GM18867 (cell line): Measurements from ENCODE around the gene TSPEAR.
"Not testable (repeated sequence)": the region's sequence is repeated elsewhere in the genome, so short reads cannot be mapped to it uniquely, and the experiment has no call there.

Experiments used
- ATAC-seq: cut with Tn5 transposase; IDR thresholded peaks from one replicate; pipeline ENCODE4 v1.9.1; 2021; ENCODE audit warnings: mild to moderate bottlenecking, moderate library complexity; ENCODE audit not compliant: unreplicated experiment

TSPEAR gene

DNA sequence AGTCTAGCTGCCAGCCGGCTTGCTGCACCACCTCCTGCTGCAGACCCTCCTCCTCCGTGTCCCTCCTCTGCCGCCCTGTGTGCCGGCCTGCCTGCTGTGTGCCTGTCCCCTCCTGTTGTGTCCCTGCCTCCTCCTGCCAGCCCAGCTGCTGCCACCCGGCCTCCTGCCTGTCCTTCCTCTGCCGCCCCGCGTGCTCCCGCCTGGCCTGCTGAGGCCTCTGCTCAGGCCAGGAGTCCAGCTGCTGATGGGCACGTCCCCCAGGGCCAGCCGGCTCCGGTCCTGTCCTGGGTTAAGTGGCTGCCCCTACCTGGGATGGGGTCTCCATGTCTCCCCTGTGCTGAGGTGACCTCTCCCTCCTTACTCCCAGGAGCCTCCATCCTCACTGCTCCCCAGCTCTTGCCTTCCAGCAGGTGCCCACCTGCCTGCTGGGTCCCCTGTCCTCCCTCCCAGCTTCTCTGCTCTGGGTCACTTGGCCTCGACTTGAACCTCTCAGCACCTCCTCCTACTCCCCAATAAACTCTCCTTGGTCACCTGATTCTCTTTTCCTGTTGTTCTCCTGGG lies 98.6 kb downstream of the TSPEAR start:
- ATAC-seq = no peak

DNA sequence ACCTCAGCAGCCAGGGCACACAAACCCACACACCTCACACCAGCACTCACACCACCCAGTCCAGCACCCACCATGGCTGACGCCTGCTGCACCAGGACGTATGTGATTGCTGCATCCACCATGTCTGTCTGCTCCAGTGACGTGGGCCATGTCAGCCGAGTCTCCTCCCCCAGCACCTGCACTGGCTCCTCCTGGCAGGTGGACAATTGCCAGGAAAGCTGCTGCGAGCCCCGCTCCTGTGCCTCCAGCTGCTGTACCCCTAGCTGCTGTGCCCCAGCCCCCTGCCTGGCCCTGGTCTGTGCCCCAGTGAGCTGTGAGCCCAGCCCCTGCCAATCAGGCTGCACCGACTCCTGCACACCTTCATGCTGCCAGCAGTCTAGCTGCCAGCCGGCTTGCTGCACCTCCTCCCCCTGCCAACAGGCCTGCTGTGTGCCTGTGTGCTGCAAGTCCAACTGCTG lies 99.3 kb downstream of the TSPEAR start, which contains the start of gene KRTAP10-8:
KRTAP10-8 (plus strand) TSS at position 51 of the 458 bp plus-strand sequence; CDS start at position 73, 22 bp downstream.
- ATAC-seq = no peak

DNA sequence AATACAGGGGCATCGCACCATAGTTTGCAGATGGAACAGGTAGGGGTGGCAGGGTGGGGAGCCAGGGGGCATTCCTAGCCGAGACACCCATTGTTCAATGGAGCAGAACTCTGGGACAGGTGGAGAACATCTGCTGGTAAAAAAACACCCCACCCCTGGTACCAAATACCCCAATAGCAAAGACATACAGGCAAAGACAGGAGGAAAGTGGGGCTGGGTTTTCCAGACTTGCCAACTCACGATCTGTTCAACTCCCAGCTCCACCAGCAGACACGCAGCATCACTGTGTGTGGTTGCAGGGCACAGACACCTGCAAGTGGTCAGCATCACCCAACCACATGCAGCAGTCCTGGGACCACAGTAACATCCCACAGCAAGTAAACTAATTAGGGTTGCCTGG lies 99.8 kb downstream of the TSPEAR start:
- ATAC-seq = no peak

DNA sequence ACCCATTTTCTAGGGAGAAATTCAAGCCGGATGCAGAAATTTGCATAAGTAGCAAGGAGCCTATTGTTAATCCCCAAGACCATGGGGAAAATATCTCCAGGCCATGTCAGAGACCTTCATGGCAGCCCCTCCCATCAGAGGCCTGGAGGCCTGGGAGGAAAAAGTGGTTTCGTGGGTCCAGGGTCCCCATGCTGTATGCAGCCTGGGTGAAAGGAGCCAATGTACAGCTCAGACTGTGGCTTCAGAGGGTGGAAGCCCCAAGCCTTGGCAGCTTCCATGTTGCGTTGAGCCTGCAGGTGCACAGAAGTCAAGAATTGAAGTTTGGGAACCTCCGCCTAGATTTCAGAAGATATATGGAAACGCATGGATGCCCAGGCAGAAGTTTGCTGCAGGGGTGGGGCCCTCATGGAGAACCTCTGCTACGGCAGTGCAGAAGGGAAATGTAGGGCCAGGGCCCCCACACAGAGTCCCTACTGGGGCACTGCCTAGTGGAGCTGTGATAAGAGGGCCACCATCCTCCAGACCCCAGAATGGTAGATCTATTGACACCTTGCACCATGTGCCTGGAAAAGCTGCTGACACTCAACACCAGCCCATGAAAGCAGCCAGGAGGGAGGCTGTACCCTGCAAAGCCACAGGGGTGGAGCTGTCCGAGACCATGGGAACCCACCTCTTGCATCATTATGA lies 101.1 kb downstream of the TSPEAR start:
- ATAC-seq = not testable (repeated sequence)

DNA sequence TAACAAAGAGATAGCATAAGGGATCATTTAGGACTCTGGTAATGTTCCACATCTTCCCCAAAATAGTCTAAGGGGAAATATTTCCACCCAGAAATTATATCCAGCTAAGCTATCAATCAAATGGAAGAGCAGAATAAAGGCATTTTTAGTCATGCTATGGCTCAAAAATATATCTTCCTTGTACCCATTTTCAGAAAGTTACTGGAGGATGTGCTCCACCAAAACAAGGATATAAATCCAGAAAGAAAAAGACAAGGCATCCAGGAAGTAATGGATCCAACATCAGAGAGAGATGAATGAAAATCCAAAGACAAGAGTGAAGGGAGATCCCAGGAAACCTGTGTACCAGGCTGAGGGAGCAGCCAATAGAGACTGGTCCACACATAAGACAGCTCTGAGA lies 102.2 kb downstream of the TSPEAR start:
- no peak for ATAC-seq

DNA sequence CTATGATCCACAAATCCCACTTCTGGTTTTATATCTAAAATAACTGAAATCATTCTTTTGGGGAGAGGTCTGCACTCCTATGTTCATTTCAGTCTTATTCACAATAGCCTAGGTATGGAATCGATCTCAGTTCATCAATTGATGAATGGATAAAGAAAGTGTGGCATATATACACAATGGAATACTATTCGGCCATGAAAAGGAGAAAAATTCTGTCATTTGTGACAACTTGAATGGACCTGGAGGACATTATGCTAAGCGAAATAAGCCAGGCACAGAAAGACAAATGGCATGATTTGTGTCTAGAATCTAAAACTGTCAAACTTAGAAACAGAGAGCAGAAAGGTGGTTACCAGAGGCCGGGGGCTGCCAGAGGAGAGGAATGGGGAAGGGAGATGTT lies 104.9 kb downstream of the TSPEAR start:
- no peak for ATAC-seq

DNA sequence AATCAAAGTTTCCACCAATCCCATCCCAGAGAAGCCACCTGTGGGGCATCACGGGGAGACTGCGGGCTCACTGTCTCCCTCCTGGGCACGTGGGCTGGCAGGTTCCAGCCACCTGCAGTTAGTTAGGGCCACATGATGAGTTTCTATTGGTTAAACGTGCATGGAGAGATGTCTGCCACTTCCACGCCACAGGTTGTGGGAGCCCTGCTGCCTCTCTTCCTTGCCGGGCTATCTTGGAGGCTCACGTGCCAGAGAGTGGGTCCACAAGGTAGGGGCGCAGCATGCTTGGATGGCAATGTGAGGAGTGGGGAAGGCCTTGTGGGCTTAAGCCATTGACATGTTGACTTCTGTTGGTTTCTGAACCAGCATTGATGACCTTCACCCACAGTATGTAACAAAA lies 107.5 kb downstream of the TSPEAR start:
- no peak for ATAC-seq

DNA sequence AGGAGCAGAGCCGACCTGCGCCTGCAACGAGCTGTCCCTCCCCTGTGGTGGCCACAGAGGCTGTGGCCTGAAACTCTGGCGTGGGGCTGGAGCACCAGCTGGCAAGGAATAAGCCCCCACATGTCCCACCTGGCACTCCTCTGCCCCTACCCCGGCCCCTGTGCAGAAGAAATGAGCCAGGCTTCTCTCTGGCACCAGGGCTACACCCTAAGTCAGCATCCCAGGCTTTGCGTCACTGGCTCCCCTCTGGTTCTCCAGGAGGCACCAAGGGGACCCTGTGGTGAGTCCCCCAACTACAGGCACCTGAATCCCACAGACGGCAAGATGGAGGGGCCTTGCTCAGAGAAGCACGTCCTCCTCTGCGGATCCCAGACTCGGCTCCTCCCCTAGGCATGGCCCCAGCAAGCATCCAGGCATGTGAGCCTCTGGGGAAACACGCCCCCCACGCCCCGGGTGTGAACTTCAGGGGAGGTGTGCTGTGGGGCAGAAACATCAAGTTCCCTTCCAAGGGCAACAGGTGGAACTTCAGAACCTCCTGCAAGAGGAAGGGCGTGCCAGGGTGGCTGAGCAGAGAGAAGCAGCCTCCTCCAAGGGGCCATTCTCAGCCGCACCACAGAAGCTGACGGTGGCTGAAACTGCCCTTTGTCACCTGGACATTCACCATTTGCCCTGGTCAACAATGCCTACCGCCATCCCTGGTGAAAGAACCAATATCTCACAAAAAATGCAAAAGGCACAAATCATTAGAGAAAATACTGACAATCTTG lies 108.1 kb downstream of the TSPEAR start:
- no peak for ATAC-seq

DNA sequence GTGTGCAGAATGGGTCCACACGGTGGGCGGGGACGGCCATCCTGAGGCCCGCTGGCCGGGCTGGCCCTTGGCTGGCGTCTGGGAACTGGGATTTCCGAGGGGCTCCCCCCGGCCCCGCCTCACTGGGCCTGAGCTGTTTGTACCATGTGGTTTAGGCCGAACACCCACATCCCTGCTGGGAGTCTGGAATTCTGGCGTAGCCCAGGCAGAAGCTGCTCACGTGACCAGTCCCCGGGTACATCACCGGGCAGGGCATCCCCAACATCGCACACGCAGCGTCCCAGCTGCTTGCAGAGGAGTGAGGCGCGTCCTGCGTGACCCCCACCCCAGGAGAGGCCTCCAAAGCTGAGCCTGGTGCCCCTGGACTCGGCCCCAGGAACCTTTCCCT lies 108.9 kb downstream of the TSPEAR start:
- ATAC-seq = no peak

DNA sequence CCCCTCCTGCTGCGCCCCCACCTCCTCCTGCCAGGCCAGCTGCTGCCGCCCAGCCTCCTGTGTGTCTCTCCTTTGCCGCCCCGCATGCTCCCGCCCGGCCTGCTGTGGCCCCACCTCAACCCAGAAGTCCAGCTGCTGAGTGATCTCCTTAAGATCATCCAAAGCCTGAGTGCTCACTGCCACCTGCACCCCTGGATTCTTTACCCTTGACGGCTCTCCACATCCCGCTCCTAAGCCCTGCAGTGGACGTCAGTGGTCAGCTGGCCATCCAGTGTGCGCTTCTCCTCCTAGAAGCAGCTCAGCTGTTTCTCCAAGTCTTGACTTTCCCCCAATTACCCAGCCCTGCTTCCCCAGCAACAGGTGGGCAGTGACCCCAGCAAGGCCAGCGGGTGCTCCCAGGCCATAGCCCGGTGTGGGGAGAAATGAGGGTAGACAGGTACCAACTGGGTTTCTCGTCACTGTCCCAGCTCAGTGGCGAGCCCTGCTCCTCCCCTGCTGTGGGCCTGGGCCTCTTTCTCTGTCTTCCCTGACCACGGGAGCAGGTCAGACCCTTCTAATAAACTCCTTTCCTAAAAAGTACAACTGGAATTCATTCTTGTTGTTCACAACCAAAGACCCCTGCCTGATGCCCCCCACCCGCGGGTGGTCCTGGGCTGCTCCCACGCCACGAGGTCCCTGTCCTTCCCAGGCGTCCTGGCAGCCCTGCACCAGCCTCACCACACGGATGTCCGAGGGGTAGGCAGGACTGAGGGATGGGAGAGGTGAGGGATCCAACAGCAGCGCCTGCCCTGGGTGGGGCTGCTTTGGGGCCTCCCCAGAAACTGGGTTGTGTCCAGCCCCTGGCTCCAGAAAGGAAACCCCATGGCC lies 109.5 kb downstream of the TSPEAR start:
- no peak for ATAC-seq

DNA sequence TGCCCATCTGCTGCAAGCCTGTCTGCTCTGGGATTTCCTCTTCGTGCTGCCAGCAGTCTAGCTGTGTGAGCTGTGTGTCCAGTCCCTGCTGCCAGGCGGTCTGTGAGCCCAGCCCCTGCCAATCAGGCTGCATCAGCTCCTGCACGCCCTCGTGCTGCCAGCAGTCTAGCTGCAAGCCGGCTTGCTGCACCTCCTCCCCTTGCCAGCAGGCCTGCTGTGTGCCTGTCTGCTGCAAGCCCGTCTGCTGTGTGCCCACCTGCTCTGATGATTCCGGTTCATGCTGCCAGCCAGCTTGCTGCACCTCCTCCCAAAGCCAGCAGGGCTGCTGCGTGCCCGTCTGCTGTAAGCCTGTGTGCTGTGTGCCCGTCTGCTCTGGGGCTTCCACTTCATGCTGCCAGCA lies 110.3 kb downstream of the TSPEAR start:
- not testable (repeated sequence) for ATAC-seq

DNA sequence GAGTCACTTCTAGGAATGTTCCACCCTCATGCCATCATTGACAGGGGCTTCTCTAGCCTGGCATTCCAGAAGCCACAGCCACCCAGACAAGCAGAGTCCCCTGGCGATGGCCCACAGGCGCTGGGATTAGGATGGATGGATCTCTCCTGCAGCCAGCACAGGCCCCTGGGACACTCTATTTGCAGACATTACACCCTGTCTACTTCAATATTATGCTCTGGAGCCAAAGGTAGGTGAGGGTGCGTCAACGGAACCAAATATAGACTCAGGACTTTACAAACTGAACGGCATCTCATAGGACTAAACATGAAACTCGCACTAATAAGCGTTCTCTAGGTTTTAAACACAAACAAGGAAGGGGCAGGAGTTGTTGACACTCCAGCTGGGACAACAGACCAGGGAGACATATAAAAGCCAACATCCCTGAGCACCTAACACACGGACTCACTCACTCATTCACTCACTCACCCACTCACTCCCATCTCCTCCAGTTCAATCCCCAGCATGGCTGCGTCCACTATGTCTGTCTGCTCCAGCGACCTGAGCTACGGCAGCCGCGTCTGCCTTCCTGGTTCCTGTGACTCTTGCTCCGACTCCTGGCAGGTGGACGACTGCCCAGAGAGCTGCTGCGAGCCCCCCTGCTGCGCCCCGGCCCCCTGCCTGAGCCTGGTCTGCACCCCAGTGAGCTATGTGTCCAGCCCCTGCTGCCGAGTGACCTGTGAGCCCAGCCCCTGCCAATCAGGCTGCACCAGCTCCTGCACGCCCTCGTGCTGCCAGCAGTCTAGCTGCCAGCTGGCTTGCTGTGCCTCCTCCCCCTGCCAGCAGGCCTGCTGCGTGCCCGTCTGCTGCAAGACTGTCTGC lies 111.0 kb downstream of the TSPEAR start, which contains the start of gene KRTAP10-7:
KRTAP10-7 (plus strand) TSS at position 480 of the 861 bp plus-strand sequence; CDS start at position 505, 25 bp downstream.
- ATAC-seq = not testable (repeated sequence)

DNA sequence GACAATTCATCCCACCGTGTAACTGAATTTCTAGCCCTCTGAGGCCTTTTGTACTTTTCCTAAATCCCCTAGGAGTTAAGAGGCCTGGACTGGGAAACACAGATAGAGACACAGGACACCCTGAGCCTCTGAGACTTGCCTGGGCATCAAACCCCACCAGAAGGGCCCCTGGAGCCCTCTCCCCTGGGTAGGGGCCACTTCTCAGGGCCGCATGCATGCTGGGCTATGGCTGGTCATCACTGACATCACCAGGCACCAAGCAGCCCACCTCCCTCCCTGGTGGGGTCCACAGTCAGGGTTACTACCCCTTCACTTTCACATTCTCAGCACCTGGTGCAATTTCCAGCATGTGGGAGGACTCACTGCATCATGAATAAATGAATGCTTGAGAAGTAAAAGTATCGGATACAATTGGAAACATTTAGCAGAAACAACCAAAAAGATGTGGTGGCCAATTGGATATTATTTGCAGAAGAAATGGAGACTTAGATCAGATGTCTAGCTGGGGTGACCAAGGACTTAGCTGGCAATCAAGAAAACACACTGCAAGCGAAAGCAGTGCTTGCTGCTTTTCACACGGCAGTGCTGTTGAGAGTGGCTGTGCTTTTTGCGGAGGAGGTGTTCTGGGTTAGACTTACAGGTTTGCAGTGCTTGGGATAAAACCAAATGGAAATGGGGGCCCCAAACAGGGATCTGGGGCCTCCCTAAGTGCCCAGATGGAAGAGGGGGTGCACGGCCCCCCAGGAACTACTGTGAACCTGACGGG lies 111.9 kb downstream of the TSPEAR start:
- ATAC-seq = no peak

DNA sequence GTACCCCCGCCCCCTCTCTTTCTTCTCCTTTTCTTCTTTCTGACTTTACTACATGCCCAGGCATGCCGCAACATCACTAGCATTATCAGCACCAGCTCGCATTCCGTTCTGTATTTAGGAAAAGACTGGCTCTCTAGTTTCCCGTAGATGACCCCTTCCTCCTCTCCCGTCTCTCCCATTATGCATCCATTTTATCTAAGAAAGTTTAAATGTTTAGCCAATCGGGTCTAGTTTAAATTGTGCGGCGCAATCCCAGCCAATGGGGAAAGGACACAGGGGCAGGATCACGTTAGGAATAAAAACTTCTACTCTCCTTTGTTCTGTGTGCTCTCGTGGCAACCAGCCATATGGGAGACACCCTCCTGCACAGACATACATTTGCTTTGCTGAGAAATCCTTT lies 113.3 kb downstream of the TSPEAR start:
- ATAC-seq = no peak

DNA sequence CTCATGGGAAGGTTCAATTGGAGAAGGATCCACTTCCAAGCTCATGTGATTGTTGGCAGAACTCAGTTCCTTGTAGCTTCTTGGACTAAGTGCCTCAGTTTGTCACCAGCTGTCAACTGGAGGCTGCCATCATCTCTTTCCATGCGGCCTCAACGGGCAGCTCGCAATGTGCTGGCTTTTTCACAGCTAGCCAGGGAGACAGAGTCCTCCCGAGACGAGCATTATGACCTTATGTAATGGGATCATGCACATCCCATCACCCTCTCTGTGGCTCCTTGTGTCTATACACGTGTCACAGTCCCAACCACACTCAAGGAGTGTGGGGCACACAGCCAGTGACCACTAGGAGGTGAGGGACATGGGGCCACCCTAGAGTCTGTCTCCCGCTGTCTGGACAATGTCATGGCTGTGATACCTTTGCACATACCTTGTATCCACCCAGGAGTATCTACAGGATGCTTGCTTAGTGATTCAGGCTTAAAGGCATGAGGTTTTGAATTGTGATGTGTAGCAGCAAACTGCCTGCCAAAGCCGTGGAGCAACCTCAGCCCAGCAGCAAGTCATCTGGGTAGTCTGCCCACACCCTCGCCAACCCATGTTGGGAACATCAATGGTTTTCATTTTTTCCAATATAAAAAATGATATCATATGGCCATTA lies 115.2 kb downstream of the TSPEAR start:
- ATAC-seq = no peak

DNA sequence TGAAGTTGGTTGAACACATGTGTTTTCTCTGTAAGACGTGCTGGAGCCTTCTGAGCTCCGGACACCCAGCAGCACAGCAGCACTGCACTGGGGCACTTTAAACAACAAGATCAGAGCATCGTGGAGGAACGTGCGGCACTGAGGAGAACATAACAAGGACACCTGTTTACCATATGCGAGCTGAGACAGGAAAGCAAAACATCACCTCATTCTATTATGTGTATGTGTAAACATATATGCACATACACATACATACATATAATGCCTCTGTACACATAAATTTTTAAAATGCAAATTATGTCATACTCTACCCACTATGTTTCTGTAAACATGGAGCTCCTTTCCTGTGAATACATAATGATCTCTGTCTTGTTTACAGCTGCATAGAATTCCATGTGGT lies 115.8 kb downstream of the TSPEAR start:
- no peak for ATAC-seq

DNA sequence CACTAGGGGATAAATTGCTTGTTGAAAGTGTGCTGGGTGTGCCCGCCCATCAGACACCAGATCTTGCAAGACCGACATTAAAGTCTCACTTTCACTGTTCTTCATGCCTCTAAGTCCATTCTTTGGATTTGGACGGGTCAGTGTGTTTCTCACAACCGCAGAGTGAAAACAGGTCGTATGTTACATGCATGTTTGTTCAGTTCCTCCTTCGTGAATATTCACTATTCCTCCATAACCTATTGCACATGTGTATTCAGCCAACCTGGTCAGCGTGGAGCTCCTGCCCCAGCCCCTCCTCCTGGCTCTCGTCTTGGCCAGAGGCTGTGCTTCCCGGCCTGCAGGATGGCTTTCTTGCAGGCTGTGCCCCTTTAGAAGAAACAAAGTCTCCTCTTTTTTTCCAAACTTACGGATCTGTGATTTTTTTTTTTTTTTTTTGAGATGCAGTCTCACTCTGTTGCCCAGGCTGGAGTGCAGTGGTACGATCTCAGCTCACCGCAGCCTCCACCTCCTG lies 116.9 kb downstream of the TSPEAR start:
- no peak for ATAC-seq

DNA sequence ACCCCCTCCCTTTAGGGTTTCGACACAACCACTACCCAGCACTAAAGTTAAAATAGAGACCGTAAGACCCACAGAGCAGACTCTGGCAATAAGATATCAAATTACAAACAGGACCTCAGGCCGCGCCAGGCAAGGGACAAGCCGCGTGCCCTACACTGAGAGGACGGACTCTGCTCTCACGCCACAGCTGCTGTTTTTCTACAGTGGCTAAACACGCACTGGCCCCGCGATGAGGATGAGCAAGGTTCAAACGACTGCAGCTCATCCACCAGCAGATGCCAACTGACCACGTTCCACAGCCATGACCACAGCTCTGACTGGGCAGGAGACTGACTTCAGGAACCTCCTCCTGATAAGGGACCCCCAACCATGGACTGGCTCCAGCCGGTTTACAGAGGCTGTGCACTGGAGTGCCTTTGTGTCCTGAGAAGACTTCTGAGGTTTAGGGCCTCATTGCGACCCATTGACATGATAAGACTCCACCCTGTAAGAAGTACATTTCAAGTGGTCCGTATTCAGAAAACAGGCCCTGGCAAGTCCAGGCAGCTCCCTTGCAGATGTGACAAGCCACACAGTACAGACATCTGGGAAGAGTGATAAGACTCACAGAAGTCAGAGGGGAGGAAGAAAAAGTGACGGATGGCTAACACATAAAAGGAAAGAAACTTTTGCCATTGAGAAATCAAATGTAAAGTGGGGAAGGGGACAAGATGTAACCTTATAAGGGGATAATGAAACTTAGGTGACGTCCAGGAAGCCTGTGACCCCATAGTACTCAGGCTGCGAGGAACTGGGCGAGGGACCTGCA lies 117.6 kb downstream of the TSPEAR start:
- no peak for ATAC-seq
